Measurements from ENCODE around the gene RPL18A. TPM values are rescaled to one million over a fixed set of nuclear protein-coding genes. Genes with fewer than 3 reads are reported as not detected.
"Not testable (repeated sequence)": the region's sequence is repeated elsewhere in the genome, so short reads cannot be mapped to it uniquely, and the experiment has no call there.

Gene RPL18A
- total RNA-seq, 1 experiment from 2014 or later, result 1,852 TPM

DNA sequence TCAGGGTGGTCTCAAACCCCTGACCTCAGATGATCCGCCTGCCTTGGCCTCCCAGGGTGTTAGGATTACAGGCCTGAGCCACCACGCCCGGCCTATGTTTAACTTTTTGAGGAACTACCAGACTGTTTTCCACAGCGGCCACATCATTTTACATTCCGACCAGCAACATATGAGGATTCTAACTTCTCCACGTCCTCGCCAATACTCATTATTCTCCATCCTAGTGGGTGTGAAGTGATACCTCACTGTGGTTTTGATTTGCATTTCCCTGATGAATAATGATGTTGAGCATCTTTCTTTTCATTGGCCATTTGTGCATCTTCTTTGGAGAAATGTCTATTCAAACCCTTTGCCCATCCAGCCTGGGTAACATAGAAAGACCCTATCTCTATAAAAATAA is 26.8 kb downstream of the RPL18A start:
- H3K27me3 ChIP-seq (replicated peaks; ENCODE audit: insufficient read depth, low read depth, low read length, poor library complexity), result no peaks in the 10 kb centered on the region
- no peak for DNase-seq (ENCODE audit: low spot score)
- H3K4me1 ChIP-seq (ENCODE audit: insufficient read depth, low read length, poor library complexity, severe bottlenecking), result no peaks in the 10 kb centered on the region
- BruUV-seq (replicated peaks), result no TSS peak
- intact Hi-C loops (cut with micrococcal nuclease; ENCODE audit: unreplicated experiment), result no loop called here
- no peaks in the 10 kb centered on the region for H3K36me3 ChIP-seq (ENCODE audit: insufficient read depth, low read length, poor library complexity, severe bottlenecking)
- H3K9me3 ChIP-seq (ENCODE audit: low read depth, low read length, poor library complexity, severe bottlenecking), result no peaks in the 10 kb centered on the region
- H3K27ac ChIP-seq (ENCODE audit: low read depth, low read length, poor library complexity, severe bottlenecking), result no peak overlapping the region
- no peak for TF ChIP-seq EZH2 (IDR thresholded peaks at IDR 0.05; ENCODE audit: borderline replicate concordance, low read depth, low read length, poor library complexity, severe bottlenecking)
- no peak for TF ChIP-seq CTCF (conservative IDR thresholded peaks at IDR 0.05; ENCODE audit: low read depth, low read length)
- no peak overlapping the region for H3K4me3 ChIP-seq (ENCODE audit: low read depth, low read length, poor library complexity, severe bottlenecking)
- POLR2A ChIA-PET (ENCODE audit: low non-redundant PET), result no interaction called here
- CTCF ChIA-PET, result no interaction called here

- intact Hi-C loops (cut with micrococcal nuclease; ENCODE audit: unreplicated experiment); POLR2A ChIA-PET (ENCODE audit: low non-redundant PET); H3K4me3 ChIP-seq (ENCODE audit: low read depth, low read length, poor library complexity, severe bottlenecking); H3K27ac ChIP-seq (ENCODE audit: low read depth, low read length, poor library complexity, severe bottlenecking); BruUV-seq (replicated peaks); H3K27me3 ChIP-seq (replicated peaks; ENCODE audit: insufficient read depth, low read depth, low read length, poor library complexity); DNase-seq (ENCODE audit: low spot score); CTCF ChIA-PET; H3K4me1 ChIP-seq (ENCODE audit: insufficient read depth, low read length, poor library complexity, severe bottlenecking); H3K9me3 ChIP-seq (ENCODE audit: low read depth, low read length, poor library complexity, severe bottlenecking); H3K36me3 ChIP-seq (ENCODE audit: insufficient read depth, low read length, poor library complexity, severe bottlenecking): not testable (repeated sequence)
Observed at GRCh38 chr19:17887221-17887620, 27.5 kb downstream of the RPL18A start.

DNA sequence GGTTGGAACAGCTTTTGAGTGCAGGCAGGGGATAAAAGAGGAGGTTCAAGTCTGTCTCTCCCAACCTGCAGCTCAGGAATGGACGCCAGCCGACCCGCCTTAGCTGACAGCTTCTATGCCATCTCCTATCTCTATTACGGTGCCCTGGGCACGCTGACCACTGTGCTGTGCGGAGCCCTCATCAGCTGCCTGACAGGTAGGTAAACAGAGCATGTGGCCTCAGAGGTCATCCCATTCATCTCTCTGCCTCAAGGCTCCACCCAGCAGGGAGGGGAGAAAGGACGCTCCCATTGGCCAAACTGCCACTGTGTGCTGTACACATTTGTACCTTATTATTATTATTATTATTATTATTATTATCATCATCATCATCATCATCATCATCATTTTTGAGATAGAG is 28.6 kb downstream of the RPL18A start:
- H3K4me1 ChIP-seq (ENCODE audit: insufficient read depth, low read length, poor library complexity, severe bottlenecking), result no peaks in the 10 kb centered on the region
- H3K9me3 ChIP-seq (ENCODE audit: low read depth, low read length, poor library complexity, severe bottlenecking), result no peaks in the 10 kb centered on the region
- H3K36me3 ChIP-seq (ENCODE audit: insufficient read depth, low read length, poor library complexity, severe bottlenecking), result no peaks in the 10 kb centered on the region
- POLR2A ChIA-PET (ENCODE audit: low non-redundant PET), result no interaction called here
- no TSS peak for BruUV-seq (replicated peaks)
- H3K27me3 ChIP-seq (replicated peaks; ENCODE audit: insufficient read depth, low read depth, low read length, poor library complexity), result no peaks in the 10 kb centered on the region
- CTCF ChIA-PET, result no interaction called here
- no peak overlapping the region for H3K27ac ChIP-seq (ENCODE audit: low read depth, low read length, poor library complexity, severe bottlenecking)
- no peak for DNase-seq (ENCODE audit: low spot score)
- intact Hi-C loops (cut with micrococcal nuclease; ENCODE audit: unreplicated experiment), result no loop called here
- H3K4me3 ChIP-seq (ENCODE audit: low read depth, low read length, poor library complexity, severe bottlenecking), result no peak overlapping the region
- TF ChIP-seq CTCF (conservative IDR thresholded peaks at IDR 0.05; ENCODE audit: low read depth, low read length) (no peak), EZH2 (IDR thresholded peaks at IDR 0.05; ENCODE audit: borderline replicate concordance, low read depth, low read length, poor library complexity, severe bottlenecking) (no peak)

GRCh38 chr19:17889609-17890214 is 30.0 kb downstream of the RPL18A start:
- H3K4me1 ChIP-seq (ENCODE audit: insufficient read depth, low read length, poor library complexity, severe bottlenecking), result no peaks in the 10 kb centered on the region
- POLR2A ChIA-PET (ENCODE audit: low non-redundant PET), result no interaction called here
- H3K36me3 ChIP-seq (ENCODE audit: insufficient read depth, low read length, poor library complexity, severe bottlenecking), result no peaks in the 10 kb centered on the region
- CTCF ChIA-PET, result no interaction called here
- peak; percentile 75 for DNase-seq (ENCODE audit: low spot score)
- no peaks in the 10 kb centered on the region for H3K27me3 ChIP-seq (replicated peaks; ENCODE audit: insufficient read depth, low read depth, low read length, poor library complexity)
- no peak overlapping the region for H3K27ac ChIP-seq (ENCODE audit: low read depth, low read length, poor library complexity, severe bottlenecking)
- BruUV-seq (replicated peaks), result no TSS peak
- no peaks in the 10 kb centered on the region for H3K9me3 ChIP-seq (ENCODE audit: low read depth, low read length, poor library complexity, severe bottlenecking)
- H3K4me3 ChIP-seq (ENCODE audit: low read depth, low read length, poor library complexity, severe bottlenecking), result no peak overlapping the region
- TF ChIP-seq CTCF (conservative IDR thresholded peaks at IDR 0.05; ENCODE audit: low read depth, low read length) (no peak), EZH2 (IDR thresholded peaks at IDR 0.05; ENCODE audit: borderline replicate concordance, low read depth, low read length, poor library complexity, severe bottlenecking) (no peak)
- intact Hi-C loops (cut with micrococcal nuclease; ENCODE audit: unreplicated experiment), result no loop called here
